Right lung (tissue), 10 donors: ENCODE data around the gene ANKS3. TPM values are rescaled to one million over a fixed set of nuclear protein-coding genes. Genes with fewer than 3 reads are reported as not detected.
A peak's percentile ranks its signal among the peaks of the same experiment; 100 is the strongest.

Experiments used
- DNase-seq, 2 donors: peaks; one replicate each; pipeline ENCODE4 v3.0.0-alpha.2; 2013
- long read RNA-seq, 8 donors: transcript quantifications; one replicate each; lab custom pipeline, GENCODE V29; 2026
- polyA plus RNA-seq, 5 donors: library from polyadenylated mRNA; unstranded; fragments of 120-200 nt; gene quantifications; one replicate each; pipeline versions ENCODE4 v1.2.1 to v1.2.3, GENCODE V29; 2013; ENCODE audit warnings: inconsistent platforms in 1 of 5, low replicate concordance in 1 of 5; ENCODE audit not compliant: insufficient read length in 5 of 5, insufficient read depth in 1 of 5

Gene ANKS3
- 10 to 100 TPM; 20.5 to 33.0 (median 28.6) TPM for polyA plus RNA-seq
- long read RNA-seq, donor 1, partial matches to known transcripts: 0 of 3 reads
- long read RNA-seq, donor 1, other reads (novel, unspliced or antisense): 0 of 3 reads
- long read RNA-seq, donor 2, partial matches to known transcripts: 0 of 2 reads
- long read RNA-seq, donor 2, other reads (novel, unspliced or antisense): 0 of 2 reads
- long read RNA-seq, donor 3, partial matches to known transcripts: 0 of 1 reads
- long read RNA-seq, donor 3, other reads (novel, unspliced or antisense): 0 of 1 reads
- long read RNA-seq, donor 4: 0 reads
- long read RNA-seq, donor 5, partial matches to known transcripts: 5 of 8 reads
- long read RNA-seq, donor 5, other reads (novel, unspliced or antisense): 0 of 8 reads
- long read RNA-seq, donor 6, partial matches to known transcripts: 0 of 2 reads
- long read RNA-seq, donor 6, other reads (novel, unspliced or antisense): 0 of 2 reads
- long read RNA-seq, donor 7, partial matches to known transcripts: 0 of 1 reads
- long read RNA-seq, donor 7, other reads (novel, unspliced or antisense): 0 of 1 reads
- long read RNA-seq, donor 8, partial matches to known transcripts: 0 of 1 reads
- long read RNA-seq, donor 8, other reads (novel, unspliced or antisense): 0 of 1 reads

- peak; percentile 90 for DNase-seq
These were observed at the start of gene ANKS3, which contains the start of gene DNAAF8 for GRCh38 chr16:4734063-4734729. ANKS3 (minus strand) TSS chr16:4734271; CDS start chr16:4730149, 4,122 bp downstream. DNAAF8 (plus strand) TSS chr16:4734537; CDS start chr16:4736515, 1,978 bp downstream.

- DNase-seq: no peak
These were observed 49.3 kb upstream of the ANKS3 start for GRCh38 chr16:4783251-4783950.

GRCh38 chr16:4780235-4780634 is 46.2 kb upstream of the ANKS3 start:
- no peak for DNase-seq

- no peak for DNase-seq
These were observed 44.0 kb upstream of the ANKS3 start for GRCh38 chr16:4778050-4778392.

GRCh38 chr16:4777339-4778049 is 43.4 kb upstream of the ANKS3 start:
- no peak for DNase-seq

DNA sequence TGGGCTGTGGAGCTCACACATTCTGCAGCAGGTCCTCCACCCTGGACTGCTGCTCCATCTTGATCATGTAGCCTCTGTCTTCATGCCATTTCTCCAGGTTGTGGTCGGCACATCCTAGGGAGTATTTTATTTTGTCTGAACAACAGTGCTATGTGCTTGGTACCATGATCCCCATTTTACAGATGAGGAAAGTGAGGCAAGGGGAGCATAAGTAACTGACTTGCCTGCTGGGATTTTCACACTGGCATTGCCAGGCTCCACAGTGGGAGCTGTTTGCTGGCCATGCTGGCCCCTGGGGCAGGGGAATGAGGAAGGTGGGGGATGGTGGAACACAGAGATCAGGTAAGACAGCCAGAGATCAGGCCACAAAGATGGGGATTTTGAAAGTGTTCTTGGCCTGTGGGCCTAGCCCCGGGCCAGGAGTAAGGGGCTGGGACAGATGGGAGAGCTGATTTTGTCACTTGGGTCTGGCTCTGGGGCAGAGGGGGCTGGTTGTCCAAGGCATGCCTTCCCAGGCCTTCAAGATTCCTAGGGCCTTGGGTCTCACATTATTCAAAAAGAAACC is 42.2 kb upstream of the ANKS3 start:
- DNase-seq: no peak

DNA sequence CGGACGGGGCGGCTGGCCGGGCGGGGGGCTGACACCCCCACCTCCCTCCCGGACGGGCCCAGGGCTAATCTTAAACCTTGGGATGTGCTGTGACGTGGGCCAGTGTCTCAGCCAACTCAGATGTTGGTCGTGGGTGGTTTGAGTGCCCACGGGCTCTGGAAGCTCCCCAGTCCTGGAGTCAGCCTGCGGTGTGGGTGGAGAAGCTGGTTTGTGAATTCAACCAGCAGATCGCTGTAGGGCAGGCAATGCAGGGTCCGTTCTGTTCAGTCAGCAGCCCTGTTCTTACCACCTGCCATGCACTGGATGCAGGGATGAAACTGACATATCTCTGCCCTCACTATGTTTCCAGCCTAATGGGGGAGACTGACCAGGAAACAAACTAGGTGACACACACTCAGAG is 40.9 kb upstream of the ANKS3 start:
- no peak for DNase-seq

DNA sequence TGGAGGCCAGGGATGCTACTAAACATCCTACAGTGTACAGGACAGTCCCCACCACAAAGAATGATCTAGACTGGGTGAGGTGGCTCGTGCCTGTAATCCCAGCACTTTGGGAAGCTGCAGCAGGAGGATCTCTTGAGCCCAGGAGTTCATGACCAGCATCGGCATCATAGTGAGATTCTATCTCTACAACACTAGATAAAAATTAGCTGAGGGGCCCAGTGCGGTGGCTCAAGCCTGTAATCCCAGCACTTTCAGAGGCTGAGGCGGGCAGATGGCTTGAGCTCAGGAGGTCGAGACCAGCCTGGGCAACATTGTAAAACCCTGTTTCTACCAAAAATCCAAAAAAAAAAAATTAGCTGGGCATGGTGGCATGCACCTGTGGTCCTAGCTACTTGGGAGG is 38.3 kb upstream of the ANKS3 start:
- DNase-seq: no peak

- DNase-seq: no peak
These were observed 37.6 kb upstream of the ANKS3 start for GRCh38 chr16:4771646-4772045.

GRCh38 chr16:4769306-4769638 is 35.2 kb upstream of the ANKS3 start:
- DNase-seq: no peak

DNA sequence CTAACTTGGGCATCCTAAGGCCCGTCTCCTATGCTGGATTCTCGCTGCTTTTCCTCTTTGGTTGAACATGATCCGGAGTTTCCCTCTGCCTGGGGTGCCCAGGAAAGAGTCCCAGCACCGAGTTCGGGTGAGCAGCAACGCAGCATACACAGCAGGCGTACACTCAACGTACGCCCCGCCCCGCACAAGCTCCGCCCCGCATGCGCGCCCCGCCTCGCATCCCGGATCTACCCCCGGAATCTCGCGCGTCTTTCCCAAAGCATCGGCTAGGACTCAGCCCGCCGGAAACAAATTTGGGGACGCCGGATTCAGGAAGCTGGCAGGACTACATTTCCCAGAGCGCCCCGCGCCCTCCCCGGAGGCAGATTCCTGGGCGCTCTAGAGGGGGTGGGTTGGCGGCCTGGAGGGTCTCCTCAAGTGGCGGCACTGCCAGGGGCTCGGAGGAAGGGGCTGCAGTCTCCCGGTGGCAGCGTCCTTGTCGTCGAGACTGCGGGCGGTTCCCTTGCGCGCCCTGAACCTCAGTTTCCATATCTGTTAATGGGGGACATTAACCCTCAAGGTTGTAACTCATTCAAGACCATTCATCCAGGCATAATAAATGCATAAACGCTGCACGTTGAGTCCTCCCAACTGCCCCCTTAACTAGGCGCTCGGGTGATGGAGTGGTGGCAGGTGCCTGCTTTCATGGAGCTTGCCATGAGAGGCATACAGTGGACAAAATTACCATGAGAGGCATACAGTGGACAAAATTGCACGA is 34.7 kb upstream of the ANKS3 start:
- peak; percentile 94 to 96 for DNase-seq

DNA sequence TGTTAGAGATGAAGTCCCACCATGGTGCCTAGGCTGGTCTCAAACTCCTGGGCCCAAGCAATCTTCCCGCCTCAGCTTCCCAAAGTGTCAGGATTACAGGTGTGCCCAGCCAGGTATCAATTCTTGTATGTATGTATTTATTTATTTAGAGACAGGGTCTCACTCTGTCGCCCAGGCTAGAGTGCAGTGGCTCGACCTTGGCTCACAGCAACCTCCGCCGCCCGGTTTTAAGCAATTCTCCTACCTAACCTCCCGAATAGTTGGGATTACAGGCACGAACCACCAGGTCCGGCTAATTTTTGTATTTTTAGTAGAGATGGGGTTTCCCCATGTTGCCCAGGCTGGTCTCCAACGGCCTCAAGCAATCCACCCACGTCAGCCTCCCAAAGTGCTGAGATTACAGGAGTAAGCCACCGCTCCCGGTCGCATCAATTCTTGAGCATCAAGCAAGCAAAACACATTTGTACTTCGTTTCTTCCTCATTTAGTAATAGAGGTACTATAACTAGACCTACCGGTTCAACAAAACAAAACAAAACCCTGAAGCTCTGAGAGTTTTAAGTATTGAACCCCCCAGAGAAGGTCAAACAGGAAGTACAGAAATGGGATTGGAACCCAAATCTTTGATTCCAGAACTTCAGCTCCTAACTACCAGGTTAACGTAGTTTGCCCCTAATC is 33.9 kb upstream of the ANKS3 start:
- no peak for DNase-seq

DNA sequence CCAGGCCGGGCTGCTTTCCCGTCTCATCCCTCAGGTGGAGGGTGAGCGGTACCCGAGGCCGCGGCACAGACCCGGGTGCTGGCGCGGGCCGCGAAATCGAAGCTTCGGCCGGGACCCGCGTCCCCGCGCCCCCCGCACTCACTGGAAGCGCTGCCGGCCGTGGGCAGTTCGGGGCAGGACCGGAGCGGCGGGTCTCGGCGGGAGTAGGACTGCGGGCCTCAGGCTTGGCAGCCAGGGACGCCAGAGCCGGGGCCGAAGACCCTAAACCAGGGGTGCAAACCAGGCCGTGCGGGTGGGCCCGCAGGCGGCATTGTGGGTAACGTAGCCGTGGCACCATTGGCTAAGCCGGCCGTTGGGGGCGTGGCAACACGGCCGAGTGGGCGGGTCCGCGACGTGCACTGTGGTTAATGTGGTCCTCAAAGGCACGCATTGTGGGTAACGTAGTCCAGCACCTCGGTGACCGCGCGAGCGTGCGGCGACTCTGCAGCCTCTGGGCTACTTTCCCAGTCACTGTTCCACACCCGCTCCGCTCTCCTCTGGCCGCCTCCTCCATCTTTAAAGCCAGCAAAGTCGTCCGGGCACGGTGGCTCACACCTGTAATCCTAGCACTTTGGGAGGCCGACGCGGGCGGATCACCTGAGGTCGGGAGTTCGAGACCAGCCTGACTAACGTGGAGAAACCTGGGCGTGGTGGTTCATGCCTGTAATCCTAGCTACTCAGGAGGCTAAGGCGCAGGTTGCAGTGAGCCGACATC is 33.0 kb upstream of the ANKS3 start, which contains the start of gene ZNF500:
TSS of gene ZNF500 (minus strand) at position 288 of the 754 bp plus-strand sequence. CDS start 1,184 bp downstream, outside the sequence.
- peak; percentile 96 for DNase-seq

DNA sequence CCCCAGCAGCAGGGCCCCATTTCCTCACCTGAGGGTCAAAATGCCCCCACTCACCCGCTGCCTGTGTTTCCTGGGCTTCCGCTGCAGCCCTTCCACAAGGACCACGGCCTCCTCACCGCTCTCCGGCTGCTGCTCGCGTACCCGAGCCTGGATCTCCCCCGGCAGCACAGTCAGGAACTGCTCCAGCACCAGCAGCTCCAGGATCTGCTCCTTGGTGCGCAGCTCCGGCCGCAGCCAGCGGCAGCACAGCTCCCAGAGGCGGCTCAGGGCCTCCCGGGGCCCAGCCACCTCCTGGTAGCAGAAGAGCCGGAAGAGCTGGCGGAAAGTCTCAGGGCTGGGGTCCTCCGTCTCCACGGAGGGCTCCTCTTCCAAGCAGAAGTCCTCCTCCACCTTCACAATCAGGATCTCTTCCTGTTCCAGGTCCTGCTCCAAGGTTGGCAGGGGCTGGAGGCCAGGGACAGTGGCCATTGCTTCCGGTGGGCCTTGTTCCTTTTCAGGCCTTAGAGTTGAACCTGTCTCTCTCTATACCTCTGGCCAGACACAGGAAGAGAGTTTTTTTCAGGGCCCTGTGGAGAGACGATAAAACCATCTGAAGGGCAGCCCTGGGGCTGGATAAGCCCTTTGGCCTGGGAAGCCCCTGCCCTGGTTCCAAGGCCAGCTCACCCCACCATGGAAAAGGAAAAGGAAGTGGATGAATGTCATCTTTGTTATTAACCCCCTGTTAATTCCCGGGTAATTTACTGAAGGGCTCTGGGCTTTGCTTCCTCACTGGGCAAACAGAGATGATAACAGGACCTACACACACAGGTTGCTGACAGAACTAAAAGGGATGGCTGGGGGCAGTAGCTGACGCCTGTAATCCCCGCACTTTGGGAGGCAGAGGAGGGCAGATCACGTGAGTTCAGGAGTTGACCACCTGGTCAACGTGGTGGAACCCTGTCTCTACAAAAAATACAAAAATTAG is 31.7 kb upstream of the ANKS3 start:
- DNase-seq: no peak

DNA sequence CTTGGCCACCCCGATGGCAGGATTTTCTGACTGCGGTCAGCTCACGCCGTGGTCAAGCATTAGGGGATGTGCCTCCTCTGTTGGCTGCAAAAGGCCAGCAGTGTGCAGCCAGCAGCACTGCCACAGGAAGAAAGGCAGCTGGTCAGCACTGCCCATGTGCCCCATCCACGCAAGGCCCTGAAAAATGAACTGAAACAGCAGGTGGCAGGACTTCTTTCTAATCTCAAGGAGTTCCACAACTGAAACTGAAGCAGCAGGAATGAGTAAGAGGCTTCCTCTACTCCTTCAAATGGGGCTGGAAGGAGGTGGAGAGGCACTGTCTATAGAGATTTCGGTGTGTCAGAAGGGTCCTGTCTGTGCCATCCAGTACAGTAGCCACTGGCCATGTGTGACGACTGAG is 29.7 kb upstream of the ANKS3 start:
- DNase-seq: no peak

DNA sequence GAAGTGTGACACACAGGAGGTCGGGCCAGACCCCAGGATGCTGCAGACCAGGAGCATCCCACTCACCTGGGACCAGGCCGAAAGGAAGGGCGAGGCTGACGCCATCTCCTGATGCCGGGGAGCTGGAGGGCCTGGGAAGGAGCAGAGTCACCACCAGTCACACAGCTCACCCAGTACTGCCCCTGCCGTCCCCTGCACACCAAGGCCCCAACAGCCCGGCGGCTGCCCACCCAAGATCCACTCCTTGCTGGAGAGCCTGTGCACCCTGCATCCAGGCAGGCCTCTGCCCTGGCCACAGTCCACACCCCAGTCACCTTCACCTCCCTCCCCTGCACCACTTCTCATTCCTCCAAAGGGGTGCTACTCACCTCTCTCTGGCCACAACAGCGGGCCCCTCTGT is 28.1 kb upstream of the ANKS3 start:
- DNase-seq: no peak

- no peak for DNase-seq
These were observed 26.3 kb upstream of the ANKS3 start for GRCh38 chr16:4760221-4760910.
